A673 (cell line): Measurements from ENCODE around the gene TAAR8. TPM values are rescaled to one million over a fixed set of nuclear protein-coding genes. Genes with fewer than 3 reads are reported as not detected.

ENCODE experiments used
- BruUV-seq: library from RNA; stranded (reverse); fragments of 400-500 nt; replicated peaks from 2 replicates; lab custom pipeline; 2021; lab: Mats Ljungman, UMichigan
- CTCF ChIA-PET: fragments of 300-600 bp; sonication (Branson Sonifier 250); formaldehyde crosslinking; loops from one replicate; lab custom pipeline; 2022; ENCODE audit warnings: antibody characterized with exemption; lab: Charles Lee
- POLR2A ChIA-PET: fragments of 300-600 bp; sonication (Branson Sonifier 250); formaldehyde crosslinking; loops from one replicate; lab custom pipeline; 2022; ENCODE audit warnings: antibody characterized with exemption; ENCODE audit not compliant: low non-redundant PET; lab: Charles Lee
- DNase-seq: peaks from one replicate; pipeline ENCODE4 v3.0.0-alpha.2; 2015; ENCODE audit warnings: low spot score
- H3K27ac ChIP-seq: fragments of 200-600 bp; sonication (generic); 2 replicates; pipeline ENCODE4 v1.5.1; 2016; ENCODE audit warnings: mixed run types, low read depth, mild to moderate bottlenecking, mixed read lengths, antibody characterized with exemption, low read length; ENCODE audit not compliant: poor library complexity, severe bottlenecking
- H3K27me3 ChIP-seq: fragments of 200-600 bp; sonication (generic); replicated peaks from 2 replicates; pipeline ENCODE4 v1.6.1; 2017; ENCODE audit warnings: mixed run types, low read depth, mild to moderate bottlenecking, mixed read lengths, antibody characterized with exemption, low read length; ENCODE audit not compliant: insufficient read depth, poor library complexity
- H3K36me3 ChIP-seq: fragments of 200-600 bp; sonication (generic); 2 replicates; pipeline ENCODE4 v1.6.1; 2016; ENCODE audit warnings: mixed run types, mild to moderate bottlenecking, mixed read lengths, antibody characterized with exemption, low read length; ENCODE audit not compliant: insufficient read depth, poor library complexity, severe bottlenecking
- H3K4me1 ChIP-seq: fragments of 200-600 bp; sonication (generic); 2 replicates; pipeline ENCODE4 v1.6.1; 2017; ENCODE audit warnings: mixed run types, mild to moderate bottlenecking, mixed read lengths, antibody characterized with exemption, low read length; ENCODE audit not compliant: insufficient read depth, poor library complexity, severe bottlenecking
- H3K4me3 ChIP-seq: fragments of 200-600 bp; sonication (generic); 2 replicates; pipeline ENCODE4 v1.5.1; 2016; ENCODE audit warnings: low read depth, mixed run types, mild to moderate bottlenecking, mixed read lengths, low read length; ENCODE audit not compliant: poor library complexity, severe bottlenecking
- H3K9me3 ChIP-seq: fragments of 200-600 bp; sonication (generic); 2 replicates; pipeline ENCODE4 v1.6.1; 2016; ENCODE audit warnings: mixed run types, low read depth, mild to moderate bottlenecking, mixed read lengths, antibody characterized with exemption, low read length; ENCODE audit not compliant: poor library complexity, severe bottlenecking
- CTCF ChIP-seq: fragments of 300-800, 200-600 bp; sonication (generic); conservative IDR thresholded peaks from 2 replicates; pipeline ENCODE4 v1.5.1; 2017; ENCODE audit warnings: low read depth, mild to moderate bottlenecking, antibody characterized with exemption, low read length, moderate library complexity, mixed read lengths
- EZH2 ChIP-seq: fragments of 200-600 bp; sonication (generic); IDR thresholded peaks from 2 replicates; pipeline ENCODE4 v1.6.1; 2017; ENCODE audit warnings: borderline replicate concordance, low read depth, mild to moderate bottlenecking, mixed read lengths, antibody characterized with exemption, low read length; ENCODE audit not compliant: poor library complexity, severe bottlenecking
- intact Hi-C: fragments of 100-400 bp; cut with micrococcal nuclease; formaldehyde crosslinking; loops from one replicate; pipeline ENCODE4 v1.10.0; 2022; ENCODE audit not compliant: unreplicated experiment
- total RNA-seq: library from RNA; stranded (reverse); gene quantifications from 2 replicates; pipeline ENCODE4 v1.2.3, GENCODE V29; 2021

The TAAR8 gene
- total RNA-seq, 1 experiment from 2014 or later, result not detected

DNA sequence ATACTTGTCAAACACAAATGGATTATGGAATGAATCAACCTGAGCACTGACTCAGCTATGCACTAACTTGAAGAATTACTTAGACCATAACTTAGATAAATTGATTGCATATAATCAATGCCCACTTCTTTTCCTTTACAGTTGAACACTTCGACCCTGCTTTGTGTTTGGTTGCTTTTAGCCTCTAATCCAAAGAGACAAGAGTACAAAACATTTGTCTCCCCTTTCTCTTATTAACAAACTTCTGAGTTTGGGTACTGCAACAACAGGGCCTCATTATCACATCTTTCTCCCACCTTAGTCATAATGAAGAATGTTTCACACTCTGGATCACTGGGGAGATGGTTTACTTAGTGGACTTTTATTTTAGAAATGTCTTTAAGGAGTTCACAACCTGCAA, 15.1 kb downstream of the TAAR8 start:
- CTCF ChIA-PET, result no interaction called here
- POLR2A ChIA-PET, result interaction anchor here (0.6 kb wide), 1 partner anchor 255 kb away, joined by 3 read pairs; no protein-coding TSS in a partner anchor
- H3K4me3 ChIP-seq, result no peak overlapping the region
- H3K36me3 ChIP-seq, result no peaks in the 10 kb centered on the region
- TF ChIP-seq CTCF, result no peak
- no peak for TF ChIP-seq EZH2
- H3K9me3 ChIP-seq, result no peaks in the 10 kb centered on the region
- no peak overlapping the region for H3K27ac ChIP-seq
- no peak for DNase-seq
- intact Hi-C loops, result no loop called here
- H3K27me3 ChIP-seq, result peaks cover 83% of the 10 kb centered on the region
- no peaks in the 10 kb centered on the region for H3K4me1 ChIP-seq
- BruUV-seq, result no TSS peak

DNA sequence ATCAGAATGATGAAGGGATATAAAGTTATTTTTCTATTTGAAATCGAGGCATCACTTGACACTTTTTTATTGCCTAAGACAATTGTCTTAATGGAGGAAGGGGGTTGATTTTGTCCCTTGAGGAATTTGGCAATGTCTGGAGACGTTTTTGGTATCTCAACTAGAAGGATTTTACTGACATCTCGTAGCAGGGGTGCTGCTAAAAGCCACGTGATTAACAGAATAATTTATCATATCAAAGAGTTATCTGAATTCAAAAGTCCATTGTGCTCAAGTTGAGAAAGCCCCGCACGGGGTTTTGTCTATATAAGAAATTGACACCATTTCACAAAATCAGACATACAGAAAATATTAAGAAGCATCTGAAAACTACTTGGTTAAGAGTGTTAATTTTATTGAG, 16.1 kb downstream of the TAAR8 start:
- ChIA-PET CTCF (no interaction called here), POLR2A (no interaction called here)
- H3K27me3 ChIP-seq, result peaks cover 81% of the 10 kb centered on the region
- no peaks in the 10 kb centered on the region for H3K36me3 ChIP-seq
- H3K27ac ChIP-seq, result no peak overlapping the region
- no peak overlapping the region for H3K4me3 ChIP-seq
- DNase-seq, result no peak
- H3K4me1 ChIP-seq, result no peaks in the 10 kb centered on the region
- no TSS peak for BruUV-seq
- no peaks in the 10 kb centered on the region for H3K9me3 ChIP-seq
- intact Hi-C loops, result no loop called here
- no peak for TF ChIP-seq CTCF
- TF ChIP-seq EZH2, result no peak

DNA sequence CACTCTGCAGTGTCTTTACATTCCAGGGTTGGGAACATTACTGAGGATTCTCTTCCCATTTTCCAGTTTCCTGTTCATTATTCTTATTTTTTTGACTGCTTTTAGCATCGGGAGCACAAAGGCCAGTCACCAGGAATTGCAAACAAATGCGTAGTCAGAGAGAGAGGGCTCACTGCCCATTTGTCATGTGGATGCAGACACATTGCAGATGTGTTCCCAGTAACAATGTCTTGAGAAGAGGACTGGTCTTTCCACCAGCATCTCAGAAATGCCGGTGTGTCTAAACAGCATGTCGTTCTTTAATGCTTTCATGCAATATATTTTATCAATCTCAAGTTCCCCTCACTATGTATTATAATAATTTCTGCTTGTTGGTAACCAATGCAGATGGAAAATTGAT, 16.7 kb downstream of the TAAR8 start:
- no peaks in the 10 kb centered on the region for H3K36me3 ChIP-seq
- intact Hi-C loops, result no loop called here
- DNase-seq, result no peak
- ChIA-PET CTCF (no interaction called here), POLR2A (no interaction called here)
- no peaks in the 10 kb centered on the region for H3K4me1 ChIP-seq
- no TSS peak for BruUV-seq
- H3K4me3 ChIP-seq, result no peak overlapping the region
- H3K27ac ChIP-seq, result no peak overlapping the region
- no peaks in the 10 kb centered on the region for H3K9me3 ChIP-seq
- peaks cover 81% of the 10 kb centered on the region for H3K27me3 ChIP-seq
- TF ChIP-seq EZH2 (no peak), CTCF (no peak)
